ENCODE measurements around the gene ORC3.

GRCh38 chr6:87653074-87653962, 63.4 kb downstream of the ORC3 start:
- TF ChIP-seq POLR2A (IDR thresholded peaks at IDR 0.05; ENCODE audit: low read depth, low read length): no peak
- TF ChIP-seq SPI1 (IDR thresholded peaks at IDR 0.05; ENCODE audit: low read depth, low read length): no peak
- no peak for TF ChIP-seq POLR2AphosphoS5 (IDR thresholded peaks at IDR 0.05; ENCODE audit: low read depth, low read length)
- TF ChIP-seq TAF1 (IDR thresholded peaks at IDR 0.05; ENCODE audit: low read depth, low read length): no peak
- no peak for TF ChIP-seq PAX5 (IDR thresholded peaks at IDR 0.05; ENCODE audit: insufficient read depth, low read length, severe bottlenecking)
- no peak for TF ChIP-seq POU2F2 (IDR thresholded peaks at IDR 0.05; ENCODE audit: low read depth, low read length)
